ENCODE data around the gene NYNRIN.

GRCh38 chr14:24437020-24437735 lies 38.4 kb downstream of the NYNRIN start:
- no peak for TF ChIP-seq SP1 (IDR thresholded peaks at IDR 0.05; ENCODE audit: low read depth, low read length)
- no peak for TF ChIP-seq FOSL1 (IDR thresholded peaks at IDR 0.05; ENCODE audit: insufficient read depth, low read depth, low read length)
- no peak for TF ChIP-seq CTCF (IDR thresholded peaks at IDR 0.05; ENCODE audit: control extremely low read depth in 1 of 3, insufficient read depth in 1 of 3, low read depth in 1 of 3, low read length in 3 of 3)
- no peak for TF ChIP-seq POLR2AphosphoS5 (IDR thresholded peaks at IDR 0.05; ENCODE audit: low read depth, low read length)
- TF ChIP-seq SP4 (IDR thresholded peaks at IDR 0.05; ENCODE audit: low read length) = no peak

Measured in H1 (cell line).